Nucleus accumbens (tissue), 56 donors: ENCODE data around the gene MAGI2.
"Not testable (repeated sequence)": the region's sequence is repeated elsewhere in the genome, so short reads cannot be mapped to it uniquely, and the experiment has no call there.

Experiments
- DNase-seq, 56 donors: peaks; one replicate each; lab custom pipeline; 2025; lab: John Stamatoyannopoulos, UW

Gene MAGI2

GRCh38 chr7:78350926-78351325 is 1102.5 kb downstream of the MAGI2 start:
- no peak for DNase-seq

- DNase-seq: no peak
Measured at GRCh38 chr7:78350391-78350790, 1103.1 kb downstream of the MAGI2 start.

- no peak for DNase-seq
Measured at GRCh38 chr7:78346827-78347226, 1106.6 kb downstream of the MAGI2 start.

DNA sequence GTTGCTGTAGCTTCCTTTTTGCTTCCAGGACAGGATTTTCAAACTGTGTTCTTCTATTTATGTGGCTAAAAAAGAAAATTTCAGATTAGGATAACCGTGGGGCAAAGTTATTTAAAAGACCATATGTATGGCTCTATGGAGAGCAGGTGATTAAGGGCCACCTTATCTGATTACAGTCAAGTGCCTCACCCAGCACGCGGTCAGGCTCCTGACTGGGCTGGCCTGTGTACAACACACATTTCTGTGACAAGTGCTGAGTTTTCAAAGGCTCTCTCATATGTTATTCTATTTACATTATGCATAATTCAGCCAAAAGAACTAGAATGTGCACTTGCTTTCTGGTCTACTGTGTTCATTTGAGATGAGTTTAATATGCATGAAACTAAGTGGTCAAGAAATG is 1107.5 kb downstream of the MAGI2 start:
- DNase-seq: no peak

DNA sequence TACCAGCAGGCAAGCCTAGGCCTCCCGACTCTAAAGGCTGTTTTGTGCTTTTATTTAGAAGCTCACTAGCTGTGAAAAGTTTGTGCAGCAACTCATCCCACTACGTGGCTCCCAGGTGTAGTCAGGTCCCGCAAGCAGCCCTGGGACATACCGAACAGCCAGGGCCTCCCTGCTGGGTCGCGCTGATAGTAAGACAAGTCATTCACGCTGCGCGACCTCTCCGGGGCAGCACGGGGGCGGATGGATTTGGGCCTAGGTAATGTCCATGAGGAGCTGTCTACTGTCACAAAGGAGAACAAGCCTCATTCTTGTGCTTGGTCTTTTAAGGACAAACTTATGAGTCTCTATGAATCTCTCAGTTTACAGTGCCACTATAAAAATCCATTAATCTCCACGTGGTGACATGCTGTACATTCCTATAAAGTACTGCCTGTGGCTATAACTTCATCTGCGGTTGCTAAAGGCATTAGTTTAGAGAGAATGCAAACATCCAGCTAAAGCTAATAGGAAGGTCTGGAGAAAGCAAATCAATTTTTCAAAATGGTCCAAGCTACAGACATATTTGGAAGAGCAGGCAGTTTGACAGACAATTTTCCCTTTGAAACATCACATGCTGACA is 1108.1 kb downstream of the MAGI2 start:
- no peak for DNase-seq

DNA sequence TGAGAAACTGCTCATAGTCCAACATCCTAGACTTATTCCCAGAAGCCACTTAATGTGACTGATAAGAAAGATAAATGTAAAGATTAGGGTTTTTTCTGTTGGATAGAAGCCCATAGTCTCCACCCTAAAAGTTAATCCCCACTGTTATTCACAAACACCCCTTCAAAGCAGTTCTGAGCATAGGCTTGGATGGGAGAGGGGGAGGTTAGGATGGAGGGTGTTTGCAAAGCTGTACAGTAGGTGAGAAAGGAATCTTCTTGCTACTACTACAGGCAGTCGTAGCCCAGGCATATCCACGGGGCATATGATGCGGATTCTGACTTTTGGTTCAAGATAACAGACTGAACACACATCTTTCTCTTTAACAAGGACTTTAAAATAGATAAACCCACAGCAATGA is 1119.0 kb downstream of the MAGI2 start:
- DNase-seq: no peak

- no peak for DNase-seq
Measured at GRCh38 chr7:78333530-78334425, 1119.7 kb downstream of the MAGI2 start.

DNA sequence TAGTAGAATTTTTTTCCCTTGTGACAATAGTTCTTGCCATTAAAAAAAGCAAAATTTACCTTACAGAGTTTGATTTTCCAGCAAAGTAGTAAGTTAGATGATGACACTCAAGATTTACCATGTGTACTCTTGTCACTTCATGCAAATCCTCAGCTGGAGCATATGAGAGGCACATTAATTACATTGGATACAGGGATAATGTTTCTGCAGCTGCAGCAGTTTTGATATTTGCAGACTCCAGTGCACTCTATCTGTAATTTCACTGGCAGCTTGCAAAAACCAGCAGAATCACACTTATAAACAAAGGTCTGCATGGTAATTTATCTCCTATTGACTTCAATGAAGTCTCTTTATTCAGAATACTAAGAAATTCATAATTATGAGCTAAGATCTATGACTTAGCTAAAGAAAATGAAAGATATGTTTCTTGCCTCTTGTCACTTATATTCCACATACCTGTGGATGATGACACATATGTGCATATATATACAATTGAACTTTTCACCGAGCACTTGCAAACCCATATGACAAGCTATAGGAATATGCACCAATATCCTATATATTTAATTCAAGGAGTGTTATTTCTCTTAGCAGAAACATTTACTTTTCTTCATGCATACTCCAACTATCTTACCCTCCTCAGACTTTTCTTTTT is 1124.3 kb downstream of the MAGI2 start:
- DNase-seq: no peak

DNA sequence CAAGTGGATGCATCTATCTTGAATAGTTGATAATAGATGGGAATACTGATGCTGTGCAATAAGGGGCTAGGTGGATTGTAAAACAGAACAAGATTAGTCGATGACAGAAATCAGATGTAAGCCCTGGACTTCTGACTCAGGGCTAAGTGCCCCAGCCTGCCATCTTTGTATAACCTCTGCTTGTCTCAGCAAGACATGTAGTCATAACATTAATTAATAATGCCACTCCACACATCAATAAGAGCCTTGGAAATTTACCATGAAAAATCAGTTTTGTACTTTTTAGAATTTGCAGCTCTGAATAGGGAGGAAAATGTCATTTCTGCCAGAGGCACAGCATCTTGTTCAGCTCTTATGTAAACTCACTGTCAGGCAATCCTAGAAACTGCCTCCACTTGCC is 1125.7 kb downstream of the MAGI2 start:
- peak in 1 of 56 donors; percentile 5 for DNase-seq

- DNase-seq: peak in 29 of 56 donors; percentile 3 to 74 (median 24)
Measured at GRCh38 chr7:78326876-78327275, 1126.6 kb downstream of the MAGI2 start.

DNA sequence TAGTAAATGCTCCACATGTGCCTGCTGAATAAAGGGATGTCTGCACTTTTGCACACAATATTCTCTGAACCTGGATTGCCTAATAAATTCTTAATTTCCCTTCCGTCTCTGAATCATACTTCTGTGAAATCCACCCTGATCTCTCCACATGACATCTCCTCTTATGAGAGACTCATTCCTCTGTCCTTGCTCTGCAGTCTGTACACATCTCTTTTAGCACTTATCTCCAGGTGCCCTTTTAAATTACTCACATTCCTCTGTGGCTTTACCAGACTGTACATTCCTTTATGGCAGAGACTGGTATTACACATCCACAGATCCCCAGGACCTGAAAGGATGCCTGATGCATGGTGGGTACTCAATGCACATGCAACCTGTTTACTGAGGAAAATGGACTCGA is 1127.3 kb downstream of the MAGI2 start:
- DNase-seq: no peak

- DNase-seq: no peak
Measured at GRCh38 chr7:78323118-78323517, 1130.3 kb downstream of the MAGI2 start.

- DNase-seq: not testable (repeated sequence)
Measured at GRCh38 chr7:78322231-78322630, 1131.2 kb downstream of the MAGI2 start.

DNA sequence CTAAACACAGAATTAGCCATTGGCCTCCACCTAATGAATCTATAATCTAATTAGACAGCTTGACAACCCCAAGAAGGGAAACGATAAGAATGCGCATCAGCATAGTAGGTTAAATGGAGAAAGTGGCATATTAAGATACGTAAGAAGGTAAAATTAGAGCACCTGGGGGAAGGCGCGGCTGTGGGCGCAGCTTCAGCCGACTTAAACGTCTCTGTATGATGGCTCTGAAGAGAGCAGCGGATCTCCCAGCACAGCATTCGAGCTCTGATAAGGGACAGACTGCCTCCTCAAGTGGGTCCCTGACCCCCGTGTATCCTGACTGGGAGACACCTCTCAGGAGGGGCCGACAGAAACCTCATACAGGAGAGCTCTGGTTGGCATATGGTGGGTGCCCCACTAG is 1136.1 kb downstream of the MAGI2 start:
- DNase-seq: no peak

GRCh38 chr7:78316110-78316509 is 1137.4 kb downstream of the MAGI2 start:
- no peak for DNase-seq

- no peak for DNase-seq
Measured at GRCh38 chr7:78315119-78315518, 1138.3 kb downstream of the MAGI2 start.

DNA sequence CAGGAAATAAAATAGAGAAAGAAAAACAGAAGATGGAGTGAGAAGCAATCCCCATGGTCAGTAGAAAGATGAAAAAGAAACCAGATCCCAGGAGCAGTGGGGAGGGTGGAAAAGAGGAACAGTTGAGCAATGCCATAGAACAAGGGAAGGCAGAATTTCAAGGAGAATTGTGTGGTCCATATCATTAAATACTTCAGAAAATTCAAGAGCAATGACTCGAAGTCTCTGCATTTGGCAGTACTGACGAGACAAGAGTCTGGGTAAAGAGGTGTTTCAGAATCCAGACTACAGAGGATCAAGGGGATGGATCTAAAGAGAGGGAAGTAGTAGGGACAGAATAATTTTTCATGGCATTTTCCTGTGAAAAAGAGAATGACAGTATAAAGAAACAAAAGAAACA is 1142.3 kb downstream of the MAGI2 start:
- DNase-seq: no peak

- no peak for DNase-seq
Measured at GRCh38 chr7:78307892-78308291, 1145.6 kb downstream of the MAGI2 start.

- DNase-seq: no peak
Measured at GRCh38 chr7:78306634-78307033, 1146.8 kb downstream of the MAGI2 start.

DNA sequence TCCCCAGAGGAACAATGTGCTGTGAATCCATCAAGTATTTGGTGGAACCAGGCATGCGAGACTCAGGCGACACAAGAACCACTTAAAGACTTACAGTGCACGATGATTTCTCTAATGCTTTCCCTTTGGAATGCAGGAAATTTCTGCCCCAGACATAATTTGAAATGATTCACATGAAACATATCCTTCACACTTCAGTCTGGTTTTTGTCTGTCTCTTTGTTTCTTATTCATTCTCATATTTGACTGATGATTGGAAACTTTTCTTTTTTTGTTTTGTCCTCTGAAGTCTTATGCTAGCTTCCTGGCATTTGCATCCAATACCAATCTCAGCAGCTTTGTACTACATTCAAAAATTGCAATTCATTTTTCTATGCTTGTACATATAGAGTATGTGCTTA is 1152.1 kb downstream of the MAGI2 start:
- DNase-seq: no peak

DNA sequence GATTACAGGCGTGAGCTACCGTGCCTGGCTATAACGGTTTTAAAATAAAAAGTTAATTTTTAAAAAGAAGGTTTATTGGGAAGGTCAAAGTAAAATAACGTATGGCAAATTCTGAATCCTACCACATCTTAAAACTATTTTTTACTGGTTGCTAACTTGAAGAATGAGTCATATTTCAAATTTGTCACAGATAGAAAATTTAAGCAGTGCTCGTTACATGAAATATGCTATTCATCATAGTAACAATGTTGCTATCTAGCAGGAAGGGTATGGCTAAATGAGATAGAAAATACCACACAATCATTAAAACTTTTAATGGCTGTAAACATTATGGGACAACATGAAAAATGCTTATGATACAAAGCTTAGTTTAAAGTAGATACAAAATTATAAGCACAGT is 1154.4 kb downstream of the MAGI2 start:
- no peak for DNase-seq
